Common myeloid progenitor, CD34-positive (primary cell): ENCODE measurements around the gene AKNA.
"Not testable (repeated sequence)": the region's sequence is repeated elsewhere in the genome, so short reads cannot be mapped to it uniquely, and the experiment has no call there.

Experiments used
- CTCF ChIA-PET: fragments of 350-600 bp; sonication (Branson Sonifier 250); formaldehyde crosslinking; loops from one replicate; lab custom pipeline; 2021; ENCODE audit warnings: antibody characterized with exemption; lab: Charles Lee
- POLR2A ChIA-PET: fragments of 350-600 bp; sonication (Branson Sonifier 250); formaldehyde crosslinking; loops from one replicate; lab custom pipeline; 2021; ENCODE audit warnings: antibody characterized with exemption; lab: Charles Lee
- DNase-seq, 3 donors: peaks; one replicate each; pipeline versions ENCODE4 v3.0.0 to v3.0.0-alpha.2; 2013
- H3K27ac ChIP-seq, 2 experiments: 1 replicate in 1 of 2; 2 replicates in 1 of 2; pipeline ENCODE4 v1.7.0; 2013; ENCODE audit warnings: inconsistent platforms in 2 of 2, low read length in 2 of 2, mild to moderate bottlenecking in 2 of 2, low read depth in 1 of 2, moderate library complexity in 1 of 2; ENCODE audit not compliant: severe bottlenecking in 2 of 2, insufficient read depth in 1 of 2, poor library complexity in 1 of 2
- H3K27me3 ChIP-seq, 5 experiments: replicated peaks in 2 of 5; 1 replicate in 3 of 5; 2 replicates in 2 of 5; pipeline versions ENCODE4 v1.6.1 to v1.7.0; 2013; ENCODE audit warnings: low read length in 4 of 5, mild to moderate bottlenecking in 2 of 5, moderate library complexity in 2 of 5, inconsistent platforms in 1 of 5; ENCODE audit not compliant: insufficient read depth in 5 of 5, control insufficient read depth in 4 of 5
- H3K36me3 ChIP-seq, 4 experiments: 1 replicate in 2 of 4; 2 replicates in 2 of 4; pipeline versions ENCODE4 v1.6.1 to v1.7.0; 2013; ENCODE audit warnings: low read length in 3 of 4, control low read depth in 1 of 4, mild to moderate bottlenecking in 1 of 4; ENCODE audit not compliant: control insufficient read depth in 4 of 4, insufficient read depth in 4 of 4
- H3K4me1 ChIP-seq, 4 experiments: 1 replicate in 3 of 4; 2 replicates in 1 of 4; pipeline versions ENCODE4 v1.6.1 to v1.7.1; 2013; ENCODE audit warnings: low read length in 3 of 4, mild to moderate bottlenecking in 3 of 4, control low read depth in 1 of 4, inconsistent platforms in 1 of 4, moderate library complexity in 1 of 4; ENCODE audit not compliant: control insufficient read depth in 4 of 4, insufficient read depth in 4 of 4; ENCODE audit errors: control extremely low read depth in 1 of 4
- H3K4me3 ChIP-seq, 7 experiments: 1 replicate in 4 of 7; 2 replicates in 3 of 7; pipeline versions ENCODE4 v1.5.1 to v1.7.0; 2013; ENCODE audit warnings: mild to moderate bottlenecking in 7 of 7, low read length in 6 of 7, moderate library complexity in 6 of 7, inconsistent platforms in 2 of 7, low read depth in 2 of 7, control low read depth in 1 of 7; ENCODE audit not compliant: insufficient read depth in 4 of 7, control insufficient read depth in 1 of 7; ENCODE audit errors: extremely low read depth in 1 of 7
- H3K9me3 ChIP-seq, 5 experiments: 1 replicate in 4 of 5; 2 replicates in 1 of 5; pipeline versions ENCODE4 v1.6.1 to v1.7.1; 2013; ENCODE audit warnings: low read length in 4 of 5, mild to moderate bottlenecking in 2 of 5, inconsistent platforms in 1 of 5, low read depth in 1 of 5, moderate library complexity in 1 of 5; ENCODE audit not compliant: control insufficient read depth in 4 of 5, insufficient read depth in 2 of 5; ENCODE audit errors: control extremely low read depth in 1 of 5
- WGBS: methylation state at CpG from one replicate; pipeline ENCODE4 v1.1.5; 2013; ENCODE audit not compliant: insufficient coverage; 5-methylcytosine and 5-hydroxymethylcytosine counted together

AKNA gene

DNA sequence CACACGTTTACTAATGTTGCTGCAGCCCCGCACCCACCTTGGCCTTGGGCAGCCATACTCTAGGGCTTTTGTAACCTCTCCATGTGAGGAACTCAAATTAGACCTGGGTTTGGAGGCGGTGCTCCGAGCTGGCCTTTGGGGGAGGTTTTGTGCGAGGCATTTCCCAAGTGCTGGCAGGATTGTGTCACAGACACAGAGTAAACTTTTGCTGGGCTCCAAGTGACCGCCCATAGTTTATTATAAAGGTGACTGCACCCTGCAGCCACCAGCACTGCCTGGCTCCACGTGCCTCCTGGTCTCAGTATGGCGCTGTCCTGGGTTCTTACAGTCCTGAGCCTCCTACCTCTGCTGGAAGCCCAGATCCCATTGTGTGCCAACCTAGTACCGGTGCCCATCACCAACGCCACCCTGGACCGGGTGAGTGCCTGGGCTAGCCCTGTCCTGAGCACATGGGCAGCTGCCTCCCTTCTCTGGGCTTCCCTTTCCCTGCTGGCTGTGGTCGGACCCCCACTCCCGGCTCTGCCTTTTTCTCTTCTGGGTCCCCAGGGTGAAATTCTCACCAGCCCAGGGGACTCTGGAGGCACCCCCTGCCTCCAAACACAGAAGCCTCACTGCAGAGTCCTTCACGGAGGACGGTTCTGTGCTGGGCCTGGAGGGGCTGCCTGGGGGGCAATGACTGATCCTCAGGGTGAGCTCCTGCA, 64.8 kb downstream of the AKNA start, which contains the start of gene ORM1:
ORM1 (plus strand) TSS at position 268 of the 701 bp plus-strand sequence; CDS start at position 304, 36 bp downstream.
- H3K36me3 ChIP-seq, DNase-seq, POLR2A ChIA-PET, CTCF ChIA-PET, H3K4me3 ChIP-seq, H3K4me1 ChIP-seq, H3K27me3 ChIP-seq, H3K27ac ChIP-seq, H3K9me3 ChIP-seq: not testable (repeated sequence)
- WGBS: no CpG with 5 or more reads among the region's 15 CpGs

- H3K9me3 ChIP-seq, DNase-seq, H3K27ac ChIP-seq, H3K27me3 ChIP-seq, H3K4me1 ChIP-seq, H3K4me3 ChIP-seq, POLR2A ChIA-PET, H3K36me3 ChIP-seq: not testable (repeated sequence)
- CTCF ChIA-PET: interaction anchor here (1.0 kb wide), 1 partner anchor 240 kb away, joined by 3 read pairs; no protein-coding TSS in a partner anchor
- 100% methylated on average over 1 of the region's 12 CpGs for WGBS
Observed at GRCh38 chr9:114322160-114322818, 65.5 kb downstream of the AKNA start.

GRCh38 chr9:114321759-114322158, 66.0 kb downstream of the AKNA start:
- DNase-seq: no peak
- H3K27ac ChIP-seq: no peak overlapping the region
- no peaks in the 10 kb centered on the region for H3K9me3 ChIP-seq
- no peak overlapping the region for H3K4me3 ChIP-seq
- WGBS: 93% methylated on average over 3 of the region's 8 CpGs
- CTCF ChIA-PET: interaction anchor here (1.0 kb wide), 1 partner anchor 239 kb away, joined by 3 read pairs; no protein-coding TSS in a partner anchor
- no peaks in the 10 kb centered on the region for H3K27me3 ChIP-seq
- no peaks in the 10 kb centered on the region for H3K4me1 ChIP-seq
- POLR2A ChIA-PET: no interaction called here
- no peaks in the 10 kb centered on the region for H3K36me3 ChIP-seq

- not testable (repeated sequence) for DNase-seq, H3K4me1 ChIP-seq, H3K4me3 ChIP-seq, H3K9me3 ChIP-seq, H3K27me3 ChIP-seq, H3K36me3 ChIP-seq, H3K27ac ChIP-seq
- WGBS: 100% methylated on average over 5 of the region's 7 CpGs
- ChIA-PET CTCF (interaction anchor here (0.6 kb wide), 1 partner anchor 65 kb away, joined by 3 read pairs; no protein-coding TSS in a partner anchor), POLR2A (interaction anchor here (0.6 kb wide), 1 partner anchor 104 kb away, joined by 3 read pairs; no protein-coding TSS in a partner anchor)
Observed at GRCh38 chr9:114320710-114321109, 67.1 kb downstream of the AKNA start.

DNA sequence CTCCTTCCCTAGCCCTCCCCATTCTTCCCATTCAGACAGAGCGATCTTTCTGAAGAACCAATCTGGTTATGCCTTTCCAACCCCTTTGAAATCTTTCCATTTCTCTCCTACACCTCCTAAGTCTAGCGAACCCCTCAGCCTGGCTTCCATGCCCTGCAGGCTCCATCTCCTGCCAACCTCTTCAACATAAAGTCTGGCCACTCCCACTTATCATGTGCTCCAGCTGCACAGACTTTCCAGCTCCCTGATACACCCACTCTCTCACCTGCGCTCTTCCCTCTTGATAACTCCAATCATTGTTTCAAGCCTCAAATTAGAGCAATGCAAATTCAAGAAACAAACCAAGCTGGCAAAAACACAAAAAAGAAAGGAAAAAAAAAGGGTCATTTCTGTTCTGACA, 68.6 kb downstream of the AKNA start:
- ChIA-PET POLR2A (no interaction called here), CTCF (interaction anchor here (0.8 kb wide), 1 partner anchor 211 kb away, joined by 3 read pairs; no protein-coding TSS in a partner anchor)
- no peaks in the 10 kb centered on the region for H3K27me3 ChIP-seq

DNA sequence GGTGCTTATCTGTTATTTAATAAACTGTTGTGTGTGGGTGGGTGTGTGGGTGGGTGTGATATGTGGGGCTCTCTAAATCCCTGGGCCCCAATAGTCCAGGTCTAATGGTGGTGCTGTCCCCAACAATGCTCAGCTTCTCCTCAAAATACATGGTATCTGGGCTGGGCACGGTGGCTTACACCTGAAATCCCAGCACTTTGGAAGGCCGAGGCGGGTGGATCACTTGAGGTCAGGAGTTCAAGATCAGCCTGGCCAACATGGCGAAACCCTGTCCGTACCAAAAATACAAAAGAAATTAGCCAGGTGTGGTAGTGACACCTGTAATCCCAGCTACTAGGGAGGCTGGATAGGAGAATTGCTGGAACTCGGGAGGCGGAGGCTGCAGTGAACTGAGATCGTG, 69.4 kb downstream of the AKNA start:
- ChIA-PET CTCF (interaction anchor here (0.8 kb wide), 1 partner anchor 211 kb away, joined by 3 read pairs; no protein-coding TSS in a partner anchor), POLR2A (no interaction called here)
- Histone ChIP-seq H3K9me3 (peaks cover 0 to 3% (median 0%) of the 10 kb centered on the region in 5 experiments), H3K27me3 (no peaks in the 10 kb centered on the region), H3K4me1 (no peaks in the 10 kb centered on the region), H3K36me3 (no peaks in the 10 kb centered on the region), H3K4me3 (no peak overlapping the region), H3K27ac (no peak overlapping the region)
- no peak for DNase-seq
- WGBS: 95% methylated on average over 8 of the region's 8 CpGs

More for the DNA sequence above, 68.6 kb downstream of the AKNA start:
- no peaks in the 10 kb centered on the region for H3K4me1 ChIP-seq
- no peak overlapping the region for H3K4me3 ChIP-seq
- H3K9me3 ChIP-seq: peaks cover 0 to 3% (median 0%) of the 10 kb centered on the region in 5 experiments
- no peak for DNase-seq
- 92% methylated on average over 2 of the region's 3 CpGs for WGBS
- no peak overlapping the region for H3K27ac ChIP-seq
- no peaks in the 10 kb centered on the region for H3K36me3 ChIP-seq
